Measurements from ENCODE around the gene TMEM132D.
"Not testable (repeated sequence)": the region's sequence is repeated elsewhere in the genome, so short reads cannot be mapped to it uniquely, and the experiment has no call there.

TMEM132D gene

DNA sequence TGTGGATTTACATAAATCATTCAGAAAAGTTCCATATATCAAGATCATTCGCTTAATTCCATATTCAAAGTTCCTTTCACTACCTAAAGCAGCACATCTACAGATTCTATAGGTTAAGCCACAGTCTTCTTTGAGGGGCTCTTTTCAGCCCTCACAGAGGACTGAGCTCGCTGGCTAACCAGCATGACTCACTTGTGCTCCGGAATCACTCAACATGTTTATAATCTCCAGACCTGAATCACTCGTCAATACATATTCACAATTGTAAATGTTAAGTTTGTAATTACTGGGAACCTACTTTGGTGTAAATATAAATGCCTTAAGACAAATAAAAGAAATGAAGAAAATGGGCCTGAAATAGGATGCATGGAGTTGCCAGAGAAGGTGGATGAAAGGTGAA, 315.7 kb downstream of the TMEM132D start:
- DNase-seq (ENCODE audit: low spot score), result no peak

DNA sequence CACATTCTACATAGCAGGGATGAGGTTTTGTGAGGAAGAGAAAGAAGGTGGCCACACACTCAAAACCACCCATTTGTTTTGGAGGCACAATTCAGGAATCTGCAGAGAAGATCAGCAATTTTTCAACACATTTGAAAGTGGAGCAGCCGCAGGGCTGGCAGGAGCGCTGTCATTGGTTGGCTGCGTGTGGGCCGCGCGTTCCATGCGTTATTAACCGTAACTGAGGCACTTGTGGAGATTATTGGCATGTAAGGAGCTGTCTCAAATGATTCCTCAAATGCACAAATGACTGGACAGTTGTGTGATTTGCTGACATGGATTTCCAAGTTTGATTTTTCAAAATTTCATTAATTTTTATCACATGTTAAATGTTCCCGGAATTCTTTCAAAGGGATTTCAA, 318.5 kb downstream of the TMEM132D start:
- DNase-seq (ENCODE audit: low spot score), result no peak

DNA sequence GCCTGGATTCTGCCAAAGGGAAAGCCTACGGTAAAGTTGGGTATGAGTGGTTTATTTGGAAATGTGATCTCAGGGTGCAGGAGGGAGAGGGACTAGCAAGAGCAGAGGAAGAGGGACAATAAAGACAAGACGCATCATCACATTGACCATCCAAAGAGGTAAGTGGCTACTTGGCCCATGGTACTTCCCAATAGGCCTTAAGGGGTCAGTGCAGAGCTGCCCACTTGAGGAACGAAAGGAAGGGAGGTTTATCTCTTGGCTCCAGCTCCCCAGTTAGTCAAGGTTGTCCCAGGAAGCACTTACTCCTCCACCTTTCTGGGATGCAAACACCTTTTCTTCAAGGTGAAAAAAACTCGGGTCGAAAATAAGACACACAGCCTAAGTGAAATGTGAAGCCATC, 323.9 kb downstream of the TMEM132D start:
- no peak for DNase-seq (ENCODE audit: low spot score)

DNA sequence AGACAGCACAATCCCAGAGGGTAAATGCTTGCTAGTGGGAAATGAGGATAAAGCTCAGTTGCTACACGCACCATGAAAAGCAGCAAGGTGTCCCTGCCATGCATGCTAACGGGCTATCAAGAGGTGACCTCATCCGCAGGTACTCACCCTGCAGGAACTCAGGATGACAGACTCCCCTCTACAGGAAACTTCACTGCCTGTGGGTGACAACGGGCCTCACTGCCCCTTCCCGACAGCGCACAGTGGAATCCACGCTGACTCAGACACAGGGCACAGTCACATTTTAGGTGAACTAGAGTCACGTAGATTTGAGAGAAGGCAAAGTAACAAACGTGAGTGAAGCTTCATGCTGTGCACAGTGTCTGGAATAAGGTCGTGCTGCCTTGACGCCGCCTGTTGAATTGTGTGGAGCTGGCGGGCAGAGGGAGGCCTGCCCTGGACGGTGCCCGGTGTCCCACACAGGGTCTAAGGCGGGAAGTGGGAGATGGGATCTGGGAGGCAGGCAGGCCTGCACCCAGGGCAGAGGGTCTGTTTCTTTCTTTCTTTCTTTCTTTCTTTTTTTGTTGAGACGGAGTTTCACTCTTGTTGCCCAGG, 331.8 kb downstream of the TMEM132D start:
- no peak for DNase-seq (ENCODE audit: low spot score)

DNA sequence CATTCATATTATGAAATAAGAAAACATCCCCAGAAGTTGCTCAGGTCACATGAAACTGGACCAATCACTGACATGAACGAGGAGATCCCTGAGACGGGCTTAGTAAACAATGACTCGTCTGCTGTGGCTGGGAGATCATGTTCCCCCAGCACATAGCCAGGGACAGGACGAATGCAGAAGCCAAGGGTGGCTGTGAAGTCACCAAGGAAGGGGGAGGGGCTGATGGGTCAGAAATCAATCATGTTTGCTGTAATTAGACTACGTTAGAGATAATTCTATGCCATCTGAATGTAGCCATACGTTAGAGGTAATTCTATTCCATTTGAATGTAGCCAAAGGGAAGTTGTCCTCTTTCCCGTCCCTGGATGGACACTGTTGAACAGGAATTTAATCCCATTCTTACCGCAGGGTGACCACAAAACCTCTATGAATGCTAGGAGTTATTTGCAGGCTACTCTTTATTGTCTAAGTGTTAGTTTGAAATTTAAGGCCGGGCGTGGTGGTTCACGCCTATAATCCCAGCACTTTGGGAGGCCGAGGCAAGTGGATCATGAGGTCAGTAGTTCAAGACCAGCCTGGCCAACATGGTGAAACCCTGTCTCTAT, 332.9 kb downstream of the TMEM132D start:
- peak; percentile 35 for DNase-seq (ENCODE audit: low spot score)

DNA sequence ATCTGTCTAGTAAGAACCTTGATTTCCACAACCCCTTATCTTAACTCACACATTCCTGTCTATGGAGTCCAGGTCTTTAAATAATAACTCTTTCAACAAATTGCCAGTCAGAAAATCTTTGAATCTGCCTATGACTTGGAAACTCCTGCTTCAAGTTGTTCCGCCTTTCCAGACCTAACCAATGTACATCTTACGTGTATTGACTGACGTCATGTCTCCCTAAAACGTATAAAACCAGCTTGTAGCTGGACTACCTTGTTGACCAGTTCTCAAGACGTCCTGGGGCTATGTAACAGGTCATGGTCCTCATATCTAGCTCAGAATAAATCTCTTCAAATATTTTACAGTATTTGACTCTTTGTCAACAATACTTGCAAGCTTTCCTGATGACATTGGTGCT, 337.0 kb downstream of the TMEM132D start:
- no peak for DNase-seq (ENCODE audit: low spot score)

DNA sequence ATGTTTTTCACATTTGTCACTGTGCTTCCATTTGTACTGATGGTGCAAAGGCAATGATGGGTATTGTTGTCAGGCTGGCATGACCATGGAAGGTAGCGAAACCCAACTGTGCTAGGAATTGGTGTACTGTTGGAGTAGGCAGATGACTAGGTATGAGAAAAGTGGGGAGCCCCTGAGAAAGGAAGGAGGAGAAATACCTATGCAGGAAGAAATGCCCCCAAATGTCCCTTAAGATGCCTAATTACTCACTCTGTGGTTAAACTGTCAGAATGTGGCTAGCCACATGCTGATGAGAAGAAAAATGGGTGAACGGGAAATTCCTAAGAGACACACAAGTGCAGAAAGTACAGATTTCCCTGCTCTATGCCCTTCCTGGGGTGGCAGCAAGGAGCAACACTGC, 339.1 kb downstream of the TMEM132D start:
- no peak for DNase-seq (ENCODE audit: low spot score)

DNA sequence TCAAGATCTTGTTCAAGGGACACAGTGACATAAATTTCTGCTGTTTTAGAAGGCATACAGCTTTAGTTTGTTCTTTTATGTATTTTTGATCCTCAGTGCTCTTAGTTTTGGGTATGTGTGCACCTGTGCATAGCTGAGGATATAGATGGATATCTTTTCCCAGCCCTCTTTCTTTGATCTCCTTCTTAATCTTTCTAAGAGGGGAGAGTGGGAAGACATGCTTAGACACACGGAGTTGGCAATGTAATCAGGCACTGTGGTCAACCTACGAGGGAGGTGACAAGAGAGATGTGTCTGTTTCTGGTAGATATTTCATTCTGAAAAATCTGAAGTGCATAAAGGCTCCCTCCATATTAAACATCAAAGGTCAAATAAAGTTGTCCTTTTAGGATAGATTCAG, 340.6 kb downstream of the TMEM132D start:
- DNase-seq (ENCODE audit: low spot score), result no peak

DNA sequence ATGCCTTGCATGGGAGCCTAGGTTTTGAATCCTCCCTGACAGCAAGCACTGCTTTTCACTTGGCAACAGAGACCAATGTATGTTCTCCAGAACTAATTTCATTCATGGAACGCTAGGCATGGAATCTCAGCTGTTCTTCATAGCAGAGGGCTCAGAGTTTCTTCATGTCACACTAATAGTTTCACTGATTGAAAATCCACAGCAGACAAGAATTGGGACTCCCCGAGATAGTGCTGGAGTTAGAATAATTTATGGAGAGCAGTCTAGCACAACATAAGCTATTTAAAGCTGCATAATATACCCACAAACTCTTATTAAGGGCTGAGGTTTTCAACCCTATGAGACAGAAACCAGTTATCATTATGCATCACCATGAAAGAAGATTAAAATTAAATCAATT, 342.5 kb downstream of the TMEM132D start:
- no peak for DNase-seq (ENCODE audit: low spot score)

DNA sequence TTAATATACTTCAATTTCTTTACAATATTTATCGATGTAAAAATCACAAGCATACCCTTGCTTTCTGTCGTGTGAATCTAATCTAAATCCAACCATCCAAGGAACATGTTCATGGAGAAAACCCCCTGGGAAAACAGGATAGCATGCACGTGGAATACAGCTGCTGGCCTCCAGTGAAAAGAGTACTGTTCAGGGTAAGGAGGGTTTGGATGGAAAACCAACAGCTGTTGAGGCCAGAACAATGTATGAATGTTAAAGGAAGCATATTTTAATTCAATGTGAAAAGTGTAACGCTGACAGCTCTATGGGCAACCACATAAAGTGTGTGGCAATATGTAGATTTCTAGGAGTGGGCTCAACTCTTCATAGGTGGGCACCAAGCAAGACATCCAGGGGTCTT, 344.0 kb downstream of the TMEM132D start:
- DNase-seq (ENCODE audit: low spot score), result no peak

DNA sequence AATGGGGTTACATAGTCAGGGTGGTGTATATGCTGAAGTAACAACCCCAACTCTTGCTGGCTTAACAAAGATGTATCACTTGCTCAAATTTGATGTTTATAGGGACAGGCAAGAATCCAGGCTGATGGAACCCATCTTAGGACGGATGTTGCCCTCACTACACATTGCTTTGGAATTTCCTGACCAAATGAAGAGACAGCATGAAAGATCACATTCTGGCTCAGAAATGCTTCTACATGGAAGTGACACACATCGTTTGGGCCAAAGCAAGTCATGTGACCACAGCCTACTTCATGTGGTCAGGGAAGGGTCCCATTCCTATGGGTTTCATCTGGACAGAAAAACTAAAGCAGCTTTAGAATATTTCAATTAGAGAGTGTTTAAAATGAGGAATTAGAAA, 345.8 kb downstream of the TMEM132D start:
- DNase-seq (ENCODE audit: low spot score), result no peak

DNA sequence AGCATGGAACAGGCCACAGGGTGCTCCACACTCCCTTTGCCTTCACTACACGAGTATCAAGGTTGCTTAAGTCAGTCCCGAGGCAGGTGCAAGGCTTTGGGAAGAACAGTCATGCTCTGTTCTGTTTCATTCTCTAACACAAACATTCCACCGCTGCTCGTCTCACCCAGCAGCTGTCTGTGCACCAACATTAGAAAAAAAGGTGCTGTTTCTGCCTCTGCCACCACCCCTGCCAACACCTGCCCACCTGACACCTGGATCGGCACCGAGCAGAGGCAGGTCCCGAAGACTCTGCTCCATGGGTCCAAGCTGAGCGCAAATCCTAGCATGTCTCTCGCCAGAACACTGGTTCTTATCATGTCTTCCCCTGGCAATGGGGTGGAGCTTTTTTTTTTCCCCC, 347.7 kb downstream of the TMEM132D start:
- DNase-seq (ENCODE audit: low spot score), result no peak

DNA sequence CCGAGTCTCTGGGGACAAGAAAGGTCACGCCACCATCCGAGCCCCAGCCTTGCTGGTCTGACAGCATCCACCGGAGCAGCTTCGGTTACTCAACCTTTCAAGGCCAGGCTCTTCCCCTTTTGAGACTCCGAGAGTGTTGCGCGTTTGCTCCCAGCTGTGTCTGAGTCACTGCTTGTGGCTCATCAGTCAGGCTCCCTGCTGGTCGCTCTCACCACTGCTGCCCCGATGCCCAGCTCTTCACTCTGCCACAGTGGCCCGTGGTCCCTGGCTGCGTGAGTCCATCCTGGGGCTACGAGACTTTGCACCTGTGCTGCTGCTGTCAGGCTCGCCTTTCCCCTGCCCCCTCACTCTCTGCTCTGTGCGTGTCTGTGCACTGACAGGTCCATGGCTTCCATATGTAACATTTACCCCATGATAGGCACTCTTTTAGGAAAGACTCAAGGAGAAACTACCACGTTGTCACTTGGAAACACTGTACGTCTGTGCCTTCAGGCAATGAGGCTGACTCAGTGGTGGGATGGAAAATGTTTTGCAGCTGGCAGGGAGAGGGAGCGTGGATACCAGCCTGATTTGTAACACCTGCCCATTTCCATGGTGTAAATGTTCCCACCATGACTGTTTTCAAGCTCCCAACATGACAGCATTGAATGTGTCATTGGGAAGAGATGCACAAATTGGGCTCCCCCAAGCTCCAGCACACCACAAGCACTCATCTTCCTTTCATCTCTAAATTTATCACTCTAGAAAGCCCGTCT, 350.7 kb downstream of the TMEM132D start:
- no peak for DNase-seq (ENCODE audit: low spot score)

DNA sequence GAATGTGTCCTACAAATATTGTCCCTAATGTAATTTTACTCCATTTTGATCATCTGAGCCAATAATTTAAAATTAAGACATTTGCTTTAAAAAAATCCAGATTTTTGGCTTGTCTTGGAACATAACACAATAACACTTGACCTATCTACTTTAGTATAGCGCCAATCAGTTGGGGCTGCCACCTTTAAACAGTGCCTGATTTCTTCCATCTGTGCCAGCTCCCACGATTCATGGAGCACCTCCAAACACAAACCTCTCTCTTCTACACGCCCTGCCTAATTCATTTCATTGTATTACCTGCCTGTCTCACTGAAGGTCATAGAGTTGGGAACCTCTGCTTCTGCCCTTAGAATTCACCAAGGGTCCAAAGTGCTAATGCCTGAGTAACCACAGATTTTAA, 352.4 kb downstream of the TMEM132D start:
- DNase-seq (ENCODE audit: low spot score), result no peak

DNA sequence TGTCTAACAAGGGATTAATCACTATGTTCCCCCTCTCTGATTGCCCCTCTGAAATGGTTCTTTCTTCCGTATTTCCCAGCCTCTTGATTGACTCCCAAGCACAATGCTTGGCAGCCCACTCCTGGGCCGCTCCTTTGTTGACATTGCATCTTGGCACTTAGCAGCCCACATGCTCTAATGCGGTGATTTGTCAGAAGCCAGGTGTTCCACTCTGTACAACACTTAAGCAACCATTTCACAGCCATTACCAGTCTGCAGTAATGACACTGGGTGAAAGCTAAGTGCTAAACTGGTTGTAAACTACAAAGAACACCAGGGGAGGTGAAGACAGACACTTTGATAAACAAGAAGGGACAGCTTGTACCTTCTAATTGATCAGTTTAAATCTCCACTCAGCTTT, 353.5 kb downstream of the TMEM132D start:
- DNase-seq (ENCODE audit: low spot score), result no peak

DNA sequence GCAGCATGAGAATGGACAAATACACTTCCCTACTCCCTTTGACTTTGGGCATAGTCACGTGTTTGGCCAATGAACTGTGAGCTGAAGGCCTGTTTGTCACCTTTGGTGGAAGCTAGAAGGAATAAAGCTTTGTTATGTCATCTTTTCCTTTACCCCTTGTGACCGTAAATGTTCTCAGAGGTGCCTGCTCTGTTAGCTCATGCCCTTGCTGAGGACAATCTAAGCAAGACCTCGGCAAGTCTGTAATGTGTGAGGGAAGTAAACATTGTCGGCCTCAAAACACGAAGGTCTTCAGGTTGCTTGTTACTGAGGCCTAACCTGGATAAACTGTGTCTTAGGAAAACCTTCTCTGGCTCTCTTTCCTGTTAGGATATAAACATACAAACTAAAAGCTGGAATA, 354.2 kb downstream of the TMEM132D start:
- DNase-seq (ENCODE audit: low spot score), result no peak

DNA sequence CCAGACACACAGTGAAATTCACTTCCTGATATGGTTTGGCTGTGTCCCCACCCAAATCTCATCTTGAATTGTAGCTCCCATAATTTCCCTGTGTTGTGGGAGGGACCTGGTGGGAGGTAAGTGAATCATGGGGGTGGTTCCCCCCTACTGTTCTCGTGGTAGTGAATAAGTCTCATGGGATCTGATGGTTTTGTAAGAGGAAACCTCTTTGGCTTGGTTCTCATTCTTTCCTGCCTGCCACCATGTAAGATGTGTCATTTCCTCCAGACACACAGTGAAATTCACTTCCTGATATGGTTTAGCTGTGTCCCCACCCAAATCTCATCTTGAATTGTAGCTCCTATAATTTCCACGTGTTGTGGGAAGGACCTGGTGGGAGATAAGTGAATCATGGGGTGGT, 354.8 kb downstream of the TMEM132D start:
- not testable (repeated sequence) for DNase-seq (ENCODE audit: low spot score)

DNA sequence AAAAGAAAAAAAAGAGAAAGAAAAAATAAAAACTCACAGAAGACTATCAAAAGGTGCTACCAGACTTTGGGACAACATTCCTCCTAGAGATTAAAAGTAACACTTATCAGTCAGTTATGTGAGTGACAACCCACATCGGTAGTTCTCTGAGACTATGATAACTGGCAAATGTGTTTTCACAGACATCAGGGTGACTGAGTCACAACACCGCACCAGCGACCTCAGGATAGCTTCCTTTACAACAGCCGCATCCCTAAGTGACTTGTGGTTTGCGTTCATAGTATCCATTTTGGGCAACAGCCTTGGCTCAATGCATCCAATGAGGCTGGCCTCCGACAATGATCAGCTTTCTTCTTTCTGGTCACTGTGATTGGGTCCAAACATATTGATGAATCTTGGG, 359.1 kb downstream of the TMEM132D start:
- no peak for DNase-seq (ENCODE audit: low spot score)

DNA sequence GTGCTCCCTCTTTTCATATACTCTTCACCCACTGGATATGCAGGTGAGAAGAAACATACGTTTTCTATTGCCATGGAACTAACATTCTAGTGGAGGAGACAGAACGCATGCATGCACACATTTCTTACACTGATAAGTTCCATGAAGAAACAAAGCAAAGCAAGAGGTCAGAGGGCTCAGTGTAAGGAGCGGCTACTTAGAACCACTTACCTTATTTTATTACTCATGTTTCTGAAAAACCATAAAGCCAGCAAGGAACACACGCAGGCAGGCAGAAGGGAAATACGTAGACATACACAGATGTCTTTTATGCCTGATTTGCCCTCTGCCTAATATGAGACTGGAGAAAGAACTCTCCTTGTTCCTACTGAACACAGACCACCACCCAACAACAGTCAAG, 362.9 kb downstream of the TMEM132D start:
- no peak for DNase-seq (ENCODE audit: low spot score)

DNA sequence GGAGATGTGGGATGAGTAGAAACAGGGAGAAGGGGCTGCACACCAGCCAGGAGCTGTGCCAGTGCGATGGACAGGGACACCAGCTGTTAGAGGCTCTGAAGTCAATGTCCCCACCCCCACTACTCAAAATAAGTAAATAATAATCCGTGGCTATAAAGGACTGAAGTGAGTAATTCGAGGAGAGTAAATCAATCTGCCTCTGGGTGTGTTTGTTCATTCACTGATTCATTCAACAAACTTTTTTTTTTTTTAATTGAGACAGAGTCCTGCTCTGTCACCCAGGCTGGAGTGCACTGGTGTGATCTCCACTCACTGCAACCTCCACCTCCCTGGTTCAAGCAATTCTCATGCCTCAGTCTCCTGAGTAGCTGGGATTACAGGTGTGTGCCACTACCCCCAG, 363.6 kb downstream of the TMEM132D start:
- no peak for DNase-seq (ENCODE audit: low spot score)

DNA sequence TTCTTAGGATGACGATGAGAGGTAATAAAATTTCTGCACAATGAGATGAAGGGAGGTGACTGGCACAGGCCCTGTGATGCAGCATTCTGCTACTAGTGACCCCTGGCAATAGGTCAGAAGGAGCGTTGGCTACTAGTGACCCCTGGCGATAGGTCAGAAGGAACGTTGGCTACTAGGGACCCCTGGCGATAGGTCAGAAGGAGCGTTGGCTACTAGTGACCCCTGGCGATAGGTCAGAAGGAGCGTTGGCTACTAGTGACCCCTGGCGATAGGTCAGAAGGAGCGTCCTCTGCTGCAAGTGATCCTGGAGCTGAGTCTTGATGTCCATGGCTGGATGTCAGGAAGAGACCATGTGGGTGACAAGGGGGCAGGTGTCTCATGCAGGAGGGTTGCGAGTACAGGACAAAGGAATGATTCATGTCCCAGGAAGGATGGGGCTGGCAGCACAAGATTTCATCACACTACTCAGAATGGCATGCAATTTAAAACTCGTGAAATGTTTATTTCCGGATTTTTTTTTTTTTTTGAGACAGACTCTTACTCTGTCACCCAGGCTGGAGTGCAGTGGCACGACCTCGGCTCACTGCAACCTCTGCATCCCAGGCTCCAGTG, 365.0 kb downstream of the TMEM132D start:
- peak; percentile 9 for DNase-seq (ENCODE audit: low spot score)

DNA sequence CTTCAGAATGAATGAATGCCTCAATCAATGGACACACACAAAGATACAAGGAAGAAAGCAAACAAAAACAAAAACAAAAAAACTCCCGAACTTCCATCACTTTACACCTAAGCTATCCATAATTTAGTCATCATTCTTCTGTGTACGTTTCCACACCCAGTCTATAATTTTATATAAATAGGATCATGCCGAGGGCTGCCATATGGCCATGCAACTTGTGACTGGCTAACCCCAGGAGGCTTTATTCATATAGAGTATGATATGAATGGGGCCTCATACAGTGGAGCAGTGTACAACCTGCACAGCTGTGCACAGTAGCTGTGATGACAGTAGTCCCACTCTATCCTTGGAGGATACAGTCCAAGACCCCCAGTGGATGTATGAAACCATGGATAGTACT, 365.7 kb downstream of the TMEM132D start:
- no peak for DNase-seq (ENCODE audit: low spot score)
